DMS153 treated with DMSO at 0.1 percent for 48 hours (cell line): ENCODE data around the gene CAPSL.
"Not testable (repeated sequence)": the region's sequence is repeated elsewhere in the genome, so short reads cannot be mapped to it uniquely, and the experiment has no call there.

Experiments used
- DNase-seq: peaks from one replicate; lab custom pipeline; 2025; ENCODE audit not compliant: unreplicated experiment; lab: John Stamatoyannopoulos, UW

CAPSL gene

DNA sequence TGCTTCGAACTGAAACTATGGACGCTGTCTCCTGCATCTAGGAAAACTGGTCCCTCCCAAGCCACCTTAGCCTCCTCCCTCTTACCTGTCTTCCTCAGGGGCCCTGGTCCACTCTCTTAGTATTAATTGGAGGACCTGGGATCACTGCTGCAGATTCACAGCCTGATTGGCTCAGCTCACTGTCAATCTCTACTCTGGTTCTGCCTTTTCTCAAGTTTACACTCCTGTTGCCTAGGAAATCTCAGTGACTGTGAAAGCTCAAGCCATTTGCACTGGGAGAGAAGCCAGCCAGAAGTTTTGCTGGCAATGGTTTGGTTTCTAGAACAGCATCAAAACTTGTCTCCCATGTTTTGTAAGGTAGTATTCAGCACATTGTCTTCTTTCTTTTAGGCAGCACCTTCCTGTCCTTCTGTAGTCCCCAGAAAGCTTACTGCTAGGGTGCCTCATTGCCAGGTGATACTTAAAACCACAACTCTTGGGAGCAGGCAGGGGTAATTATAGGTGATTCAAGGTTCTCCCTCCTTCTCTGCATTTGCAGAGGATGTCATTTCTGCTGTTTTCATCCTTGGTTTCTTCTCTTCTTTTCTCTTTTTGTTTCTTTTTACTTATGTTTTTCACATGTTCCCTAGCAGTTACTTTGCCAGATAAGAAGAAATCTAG, at the start of gene CAPSL:
Gene CAPSL, minus strand, starts transcription at position 55 of the 660 bp plus-strand sequence. CDS start 17,502 bp downstream, outside the sequence.
- no peak for DNase-seq

GRCh38 chr5:35987776-35988175, 49.4 kb upstream of the CAPSL start:
- DNase-seq: no peak

GRCh38 chr5:35979715-35980114, 41.3 kb upstream of the CAPSL start:
- no peak for DNase-seq

DNA sequence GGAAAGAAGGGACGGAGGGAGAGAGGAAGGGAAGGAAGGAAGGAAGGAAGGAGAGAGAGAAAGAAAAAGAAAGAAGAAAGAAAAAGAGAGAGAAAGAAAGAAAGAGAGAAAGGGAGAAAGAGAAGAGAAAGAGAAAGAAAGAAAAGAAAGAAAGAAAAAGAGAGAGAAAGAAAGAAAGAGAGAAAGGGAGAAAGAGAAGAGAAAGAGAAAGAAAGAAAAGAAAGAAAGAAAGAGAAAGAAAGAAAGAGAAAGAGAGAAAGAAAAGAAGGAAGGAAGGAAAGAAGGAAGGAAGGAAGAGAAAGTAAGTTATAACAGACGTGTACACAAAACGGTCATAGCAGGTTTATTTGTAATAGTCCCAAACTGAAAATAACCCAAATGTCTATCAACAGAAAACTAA, 38.4 kb upstream of the CAPSL start:
- DNase-seq: not testable (repeated sequence)

DNA sequence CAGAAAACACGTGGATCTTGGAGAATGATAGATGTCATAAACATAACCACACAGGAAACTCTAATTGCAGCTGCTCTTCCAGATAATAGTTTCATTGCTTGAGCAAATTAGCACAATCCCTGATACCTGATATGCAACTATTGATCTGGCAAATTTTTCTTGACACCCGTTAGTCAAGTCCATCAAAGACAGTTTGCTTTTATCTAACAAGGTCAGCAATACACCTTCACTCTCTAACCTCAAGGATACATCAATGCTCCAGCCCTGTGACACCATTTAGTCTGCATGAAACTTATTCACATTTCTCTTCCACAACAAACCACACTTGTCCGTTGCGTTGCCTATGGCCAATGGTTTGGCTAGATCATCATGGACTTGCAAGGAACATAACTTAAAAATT, 36.1 kb upstream of the CAPSL start:
- DNase-seq: no peak

DNA sequence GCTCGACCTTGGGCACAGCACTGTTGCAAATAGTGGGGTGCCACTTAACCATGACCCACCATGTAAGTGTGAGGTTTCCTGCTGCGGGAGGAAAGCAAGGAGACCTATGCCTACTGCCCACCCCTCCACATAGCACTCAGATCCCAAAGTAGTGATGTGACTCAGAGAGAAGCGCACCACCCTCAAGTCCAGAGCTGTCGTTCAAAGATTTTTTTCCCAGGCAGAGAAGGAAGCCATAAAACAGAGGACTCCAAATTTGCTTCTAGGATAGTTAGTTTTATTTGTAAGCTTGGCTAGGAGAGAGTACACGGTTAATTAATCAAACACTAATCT, 33.4 kb upstream of the CAPSL start:
- no peak for DNase-seq

GRCh38 chr5:35971186-35971877, 32.9 kb upstream of the CAPSL start:
- DNase-seq: no peak

- DNase-seq: no peak
These were observed 25.0 kb upstream of the CAPSL start for GRCh38 chr5:35963381-35963843.

DNA sequence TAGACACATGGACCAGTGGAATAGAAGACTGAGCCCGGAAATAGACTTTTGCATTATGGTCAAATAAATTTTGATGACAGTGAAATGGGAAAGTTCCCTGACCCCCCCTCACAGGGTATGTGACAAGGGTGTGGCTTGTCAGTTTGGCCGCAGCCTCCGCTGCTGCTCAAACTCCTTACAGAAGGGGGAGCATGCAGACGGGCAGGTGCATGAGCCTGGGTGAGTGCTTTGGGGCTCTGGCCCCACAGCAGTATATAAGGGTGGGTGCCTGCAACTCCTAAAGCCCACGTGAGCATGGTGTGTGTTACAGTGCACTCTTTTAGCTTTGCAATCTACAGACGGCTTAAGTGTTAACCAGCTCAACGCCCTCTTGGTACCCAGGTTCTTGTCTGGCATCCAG, 21.9 kb upstream of the CAPSL start:
- DNase-seq: no peak

DNA sequence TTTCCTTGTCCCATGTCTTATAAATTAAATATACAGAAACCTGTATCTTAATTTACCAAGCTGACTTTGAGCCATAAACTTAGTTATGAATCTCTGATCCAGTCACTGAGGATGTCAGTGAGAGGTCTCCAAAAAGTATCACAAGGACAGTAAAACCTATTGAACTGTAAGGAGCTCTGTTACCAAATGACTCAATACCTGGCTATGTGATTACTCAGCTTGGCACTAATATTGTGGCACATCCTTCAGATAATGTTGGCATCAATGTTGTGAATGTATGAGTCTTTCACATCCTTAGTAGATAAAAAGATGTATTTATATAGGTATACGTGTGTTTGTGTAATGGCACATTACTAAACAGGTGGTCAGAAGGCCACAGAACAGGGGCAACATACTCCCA, 18.0 kb upstream of the CAPSL start:
- DNase-seq: no peak

DNA sequence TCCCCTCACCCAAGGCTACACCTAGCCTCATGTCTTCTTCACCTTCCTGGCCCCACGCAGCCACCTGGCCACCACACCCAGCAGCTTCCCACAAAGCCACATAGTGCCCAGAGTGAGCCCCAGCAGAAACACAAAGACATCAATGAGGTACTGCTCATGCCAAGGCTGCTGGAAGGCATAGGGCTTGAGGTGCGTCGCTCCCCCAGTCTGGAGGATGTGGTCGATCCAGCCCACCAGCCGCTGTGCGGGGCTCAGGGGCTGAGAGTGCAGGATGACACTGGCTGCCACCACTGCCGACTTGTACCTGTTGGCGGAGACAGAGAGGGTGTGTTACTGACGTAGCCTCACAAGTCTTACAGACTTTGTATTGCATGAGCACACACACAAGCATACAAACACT, 15.8 kb upstream of the CAPSL start:
- no peak for DNase-seq

GRCh38 chr5:35947085-35947484, 8.7 kb upstream of the CAPSL start:
- DNase-seq: no peak

- no peak for DNase-seq
These were observed 1.2 kb upstream of the CAPSL start for GRCh38 chr5:35939639-35940038.

- peak; percentile 59 for DNase-seq
These were observed 11.9 kb downstream of the CAPSL start for GRCh38 chr5:35926389-35927051.

DNA sequence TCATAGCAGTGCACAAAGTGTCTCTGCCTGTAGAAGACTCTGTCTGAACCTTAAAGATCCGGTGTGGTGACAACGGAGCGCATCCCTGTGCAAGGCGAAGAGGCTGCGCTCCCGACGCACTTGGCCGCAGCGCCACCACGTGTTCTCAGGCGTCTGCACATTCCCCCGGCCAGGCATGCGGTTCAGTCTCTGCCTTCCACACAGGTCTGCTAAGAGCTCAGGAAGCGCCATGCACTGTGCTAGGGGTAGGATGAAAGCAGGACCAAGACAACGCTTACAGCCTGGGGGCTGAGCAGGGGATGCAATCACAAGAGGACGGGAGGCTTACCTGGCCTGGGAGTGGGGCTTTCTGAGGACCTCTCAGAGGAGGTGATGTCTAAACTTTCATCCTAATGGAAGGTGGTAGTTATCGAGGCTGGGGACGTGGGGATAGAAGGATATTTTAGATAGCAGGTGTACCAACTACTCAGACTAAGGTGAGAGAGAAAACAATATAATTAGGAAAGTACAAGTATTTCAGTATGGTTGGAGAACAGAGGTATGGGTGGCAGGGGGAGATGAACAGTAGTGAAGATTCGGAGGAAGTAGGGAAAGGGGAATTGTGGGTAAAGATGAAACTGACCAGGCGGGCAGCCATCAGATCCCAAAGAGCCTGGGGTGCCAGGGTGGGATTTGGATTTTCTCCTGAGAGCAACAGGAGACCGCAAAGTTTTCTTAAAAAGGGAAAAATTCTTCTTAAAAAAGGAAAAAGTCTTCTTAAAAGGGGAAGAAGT, 13.3 kb downstream of the CAPSL start:
- DNase-seq: peak; percentile 41

GRCh38 chr5:35924122-35924949, 14.1 kb downstream of the CAPSL start:
- DNase-seq: no peak

- DNase-seq: no peak
These were observed 16.0 kb downstream of the CAPSL start for GRCh38 chr5:35922468-35922867.

- DNase-seq: no peak
These were observed 16.5 kb downstream of the CAPSL start for GRCh38 chr5:35921930-35922329.

DNA sequence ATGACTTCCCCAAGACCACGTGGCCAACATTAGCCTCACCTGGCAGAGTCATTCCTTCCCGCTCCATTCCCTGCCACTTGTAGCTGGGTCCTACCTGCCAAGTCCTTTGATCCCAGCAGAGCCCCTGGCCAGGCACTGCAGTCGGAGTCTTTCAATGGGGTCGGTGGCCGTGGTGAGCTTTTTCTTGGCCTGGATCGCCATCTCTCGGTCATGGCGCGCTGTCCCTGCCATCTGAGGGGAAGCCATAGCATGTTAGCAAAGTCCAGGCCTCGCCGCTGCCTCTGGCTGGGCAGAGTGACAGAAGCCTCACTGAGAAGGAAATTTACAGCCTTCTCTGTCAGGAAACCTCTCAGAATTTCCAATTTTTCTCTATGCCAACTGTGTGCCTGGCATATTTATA, 17.5 kb downstream of the CAPSL start:
- no peak for DNase-seq

- no peak for DNase-seq
These were observed 19.2 kb downstream of the CAPSL start for GRCh38 chr5:35919191-35919590.

GRCh38 chr5:35908814-35909213, 29.6 kb downstream of the CAPSL start:
- no peak for DNase-seq
